Mesendoderm (in vitro differentiated cells): ENCODE data around the gene KANK4.

Source experiments
- DNase-seq: peaks from one replicate; pipeline ENCODE4 v3.0.0; 2013
- H2AK5ac ChIP-seq: 2 replicates; pipeline ENCODE4 v1.6.1; 2013; ENCODE audit warnings: low read length, inconsistent platforms
- H2BK120ac ChIP-seq: 2 replicates; pipeline ENCODE4 v1.6.1; 2013; ENCODE audit warnings: low read depth, mild to moderate bottlenecking, low read length, moderate library complexity, mixed read lengths
- H2BK15ac ChIP-seq: replicated peaks from 2 replicates; pipeline ENCODE4 v1.6.1; 2013; ENCODE audit warnings: low read depth, mild to moderate bottlenecking, moderate library complexity
- H2BK5ac ChIP-seq: 2 replicates; pipeline ENCODE4 v1.6.1; 2013; ENCODE audit warnings: low read length, inconsistent platforms
- H3K18ac ChIP-seq: 2 replicates; pipeline ENCODE4 v1.6.1; 2013; ENCODE audit warnings: mild to moderate bottlenecking, low read length, mixed read lengths
- H3K23ac ChIP-seq: one replicate; pipeline ENCODE4 v1.6.1; 2013; ENCODE audit warnings: low read length
- H3K27ac ChIP-seq: 2 replicates; pipeline ENCODE4 v1.5.1; 2013; ENCODE audit warnings: low read depth, mild to moderate bottlenecking, inconsistent platforms, low read length, moderate library complexity
- H3K27me3 ChIP-seq: 2 replicates; pipeline ENCODE4 v1.6.1; 2013; ENCODE audit warnings: low read length, control low read depth, mild to moderate bottlenecking, inconsistent platforms; ENCODE audit not compliant: insufficient read depth, poor library complexity
- H3K36me3 ChIP-seq: 2 replicates; pipeline ENCODE4 v1.6.1; 2013; ENCODE audit warnings: low read length, inconsistent platforms; ENCODE audit not compliant: control insufficient read depth, insufficient read depth
- H3K4ac ChIP-seq: one replicate; pipeline ENCODE4 v1.6.1; 2013; ENCODE audit warnings: low read depth, mild to moderate bottlenecking, low read length, moderate library complexity
- H3K4me1 ChIP-seq: 2 replicates; pipeline ENCODE4 v1.6.1; 2013; ENCODE audit warnings: low read depth, low read length, inconsistent platforms; ENCODE audit not compliant: control insufficient read depth
- H3K4me2 ChIP-seq: 2 replicates; pipeline ENCODE4 v1.6.1; 2013; ENCODE audit warnings: low read length
- H3K4me3 ChIP-seq: 2 replicates; pipeline ENCODE4 v1.5.1; 2013; ENCODE audit warnings: mild to moderate bottlenecking, low read length
- H3K56ac ChIP-seq: one replicate; pipeline ENCODE4 v1.6.1; 2013; ENCODE audit warnings: low read length
- H3K79me1 ChIP-seq: 2 replicates; pipeline ENCODE4 v1.6.1; 2013; ENCODE audit warnings: low read length, inconsistent platforms
- H3K79me2 ChIP-seq: 2 replicates; pipeline ENCODE4 v1.6.1; 2013; ENCODE audit warnings: mild to moderate bottlenecking, low read length; ENCODE audit not compliant: control insufficient read depth, insufficient read depth
- H3K9ac ChIP-seq: 2 replicates; pipeline ENCODE4 v1.6.1; 2013; ENCODE audit warnings: low read length, inconsistent platforms
- H4K5ac ChIP-seq: one replicate; pipeline ENCODE4 v1.6.1; 2013; ENCODE audit warnings: low read length
- H4K8ac ChIP-seq: one replicate; pipeline ENCODE4 v1.6.1; 2013; ENCODE audit warnings: low read depth, mild to moderate bottlenecking, control low read depth, low read length, moderate library complexity
- WGBS: extraction: QIAGEN DNeasy Blood & Tissue Kit; methylation state at CpG from one replicate; pipeline ENCODE4 v1.1.7; 2013; ENCODE audit warnings: low lambda C conversion rate, missing lambda C conversion rate; ENCODE audit not compliant: insufficient coverage; ENCODE audit errors: extremely low coverage; 5-methylcytosine and 5-hydroxymethylcytosine counted together

KANK4 gene

GRCh38 chr1:62336638-62336994, 17.4 kb upstream of the KANK4 start:
- H3K27me3 ChIP-seq = no peaks in the 10 kb centered on the region
- H2BK120ac ChIP-seq = no peak overlapping the region
- no peak overlapping the region for H3K56ac ChIP-seq
- no peak overlapping the region for H4K8ac ChIP-seq
- no peak overlapping the region for H3K4me2 ChIP-seq
- H3K18ac ChIP-seq = no peak overlapping the region
- no peaks in the 10 kb centered on the region for H3K79me1 ChIP-seq
- H3K79me2 ChIP-seq = no peaks in the 10 kb centered on the region
- peaks cover 8% of the 10 kb centered on the region for H3K4me1 ChIP-seq
- no peak overlapping the region for H2BK5ac ChIP-seq
- H2BK15ac ChIP-seq = no peak overlapping the region
- no peaks in the 10 kb centered on the region for H3K36me3 ChIP-seq
- WGBS = no CpG with 5 or more reads among the region's 8 CpGs
- DNase-seq = no peak
- H3K4ac ChIP-seq = no peak overlapping the region
- H3K9ac ChIP-seq = no peak overlapping the region
- H3K27ac ChIP-seq = no peak overlapping the region
- no peak overlapping the region for H3K4me3 ChIP-seq
- H2AK5ac ChIP-seq = no peak overlapping the region
- H4K5ac ChIP-seq = no peak overlapping the region
- no peak overlapping the region for H3K23ac ChIP-seq

GRCh38 chr1:62335656-62336055, 16.4 kb upstream of the KANK4 start:
- no CpG with 5 or more reads among the region's 3 CpGs for WGBS
- no peaks in the 10 kb centered on the region for H3K27me3 ChIP-seq
- H2BK5ac ChIP-seq = no peak overlapping the region
- H2BK15ac ChIP-seq = no peak overlapping the region
- no peak overlapping the region for H3K4me2 ChIP-seq
- H2BK120ac ChIP-seq = no peak overlapping the region
- H4K5ac ChIP-seq = no peak overlapping the region
- H3K27ac ChIP-seq = no peak overlapping the region
- no peak overlapping the region for H2AK5ac ChIP-seq
- no peaks in the 10 kb centered on the region for H3K79me1 ChIP-seq
- peaks cover 8% of the 10 kb centered on the region for H3K4me1 ChIP-seq
- H3K18ac ChIP-seq = no peak overlapping the region
- H3K4ac ChIP-seq = no peak overlapping the region
- peak; percentile 51 for DNase-seq
- no peak overlapping the region for H3K9ac ChIP-seq
- H4K8ac ChIP-seq = no peak overlapping the region
- H3K56ac ChIP-seq = no peak overlapping the region
- H3K36me3 ChIP-seq = no peaks in the 10 kb centered on the region
- H3K23ac ChIP-seq = no peak overlapping the region
- H3K79me2 ChIP-seq = no peaks in the 10 kb centered on the region
- H3K4me3 ChIP-seq = no peak overlapping the region

GRCh38 chr1:62334434-62334985, 15.3 kb upstream of the KANK4 start:
- Histone ChIP-seq H3K4me1 (peaks cover 8% of the 10 kb centered on the region), H3K27ac (no peak overlapping the region), H3K56ac (no peak overlapping the region), H3K9ac (no peak overlapping the region), H4K8ac (no peak overlapping the region), H3K23ac (no peak overlapping the region), H2BK5ac (no peak overlapping the region), H3K4me2 (no peak overlapping the region), H3K18ac (no peak overlapping the region), H3K4me3 (no peak overlapping the region), H4K5ac (no peak overlapping the region), H3K79me2 (no peaks in the 10 kb centered on the region), H2BK15ac (no peak overlapping the region), H3K79me1 (no peaks in the 10 kb centered on the region), H2AK5ac (no peak overlapping the region), H3K4ac (no peak overlapping the region), H2BK120ac (no peak overlapping the region), H3K36me3 (no peaks in the 10 kb centered on the region), H3K27me3 (no peaks in the 10 kb centered on the region)
- no peak for DNase-seq
- WGBS = no CpG with 5 or more reads among the region's 4 CpGs

- Histone ChIP-seq H3K18ac (no peak overlapping the region), H3K23ac (no peak overlapping the region), H3K4me2 (no peak overlapping the region), H4K5ac (no peak overlapping the region), H3K27me3 (no peaks in the 10 kb centered on the region), H3K79me1 (no peaks in the 10 kb centered on the region), H3K27ac (no peak overlapping the region), H3K56ac (no peak overlapping the region), H4K8ac (no peak overlapping the region), H3K36me3 (no peaks in the 10 kb centered on the region), H3K79me2 (no peaks in the 10 kb centered on the region), H3K4me1 (peaks cover 8% of the 10 kb centered on the region), H3K4me3 (no peak overlapping the region), H3K9ac (no peak overlapping the region), H2BK15ac (no peak overlapping the region), H2BK5ac (no peak overlapping the region), H3K4ac (no peak overlapping the region), H2AK5ac (no peak overlapping the region), H2BK120ac (no peak overlapping the region)
- no CpG with 5 or more reads among the region's 7 CpGs for WGBS
- no peak for DNase-seq
Observed at GRCh38 chr1:62333441-62333840, 14.2 kb upstream of the KANK4 start.

GRCh38 chr1:62327360-62328055, 8.3 kb upstream of the KANK4 start:
- Histone ChIP-seq H3K4ac (no peak overlapping the region), H2BK120ac (no peak overlapping the region), H3K23ac (peak overlapping the region; percentile 66), H2AK5ac (no peak overlapping the region), H3K4me3 (no peak overlapping the region), H3K4me1 (no peaks in the 10 kb centered on the region), H3K36me3 (no peaks in the 10 kb centered on the region), H3K18ac (no peak overlapping the region), H3K9ac (no peak overlapping the region), H3K79me2 (no peaks in the 10 kb centered on the region), H3K79me1 (no peaks in the 10 kb centered on the region), H4K8ac (no peak overlapping the region), H2BK15ac (no peak overlapping the region), H3K27ac (no peak overlapping the region), H3K27me3 (no peaks in the 10 kb centered on the region), H3K4me2 (no peak overlapping the region), H4K5ac (no peak overlapping the region), H3K56ac (peak overlapping the region; percentile 65), H2BK5ac (no peak overlapping the region)
- no CpG with 5 or more reads among the region's 22 CpGs for WGBS
- peak; percentile 31 for DNase-seq

- Histone ChIP-seq H2BK5ac (no peak overlapping the region), H4K5ac (no peak overlapping the region), H3K36me3 (no peaks in the 10 kb centered on the region), H2BK15ac (no peak overlapping the region), H3K18ac (no peak overlapping the region), H3K79me1 (no peaks in the 10 kb centered on the region), H3K56ac (no peak overlapping the region), H3K79me2 (no peaks in the 10 kb centered on the region), H3K4me3 (no peak overlapping the region), H3K4me1 (no peaks in the 10 kb centered on the region), H3K9ac (no peak overlapping the region), H3K23ac (no peak overlapping the region), H3K27ac (no peak overlapping the region), H3K4me2 (no peak overlapping the region), H2BK120ac (no peak overlapping the region), H3K27me3 (no peaks in the 10 kb centered on the region), H4K8ac (no peak overlapping the region), H2AK5ac (no peak overlapping the region), H3K4ac (no peak overlapping the region)
- no peak for DNase-seq
- no CpG with 5 or more reads among the region's 2 CpGs for WGBS
Observed at GRCh38 chr1:62325681-62326080, 6.4 kb upstream of the KANK4 start.
